Smooth muscle cell (in vitro differentiated cells): ENCODE results near the gene MACROD1. TPM values are rescaled to one million over a fixed set of nuclear protein-coding genes. Genes with fewer than 3 reads are reported as not detected.
"Not testable (repeated sequence)": the region's sequence is repeated elsewhere in the genome, so short reads cannot be mapped to it uniquely, and the experiment has no call there.

Experiments used
- DNase-seq: peaks from one replicate; lab custom pipeline; 2025; ENCODE audit not compliant: unreplicated experiment; lab: John Stamatoyannopoulos, UW
- H2AFZ ChIP-seq: fragments of 200-600 bp; sonication (generic); 2 replicates; pipeline ENCODE4 v1.6.0; 2016; ENCODE audit warnings: antibody characterized with exemption, low read depth, mild to moderate bottlenecking
- H3F3A ChIP-seq: fragments of 200-600 bp; sonication (generic); 2 replicates; pipeline ENCODE4 v1.6.0; 2017; ENCODE audit warnings: antibody characterized with exemption, low read depth
- H3K27ac ChIP-seq: fragments of 200-600 bp; sonication (generic); 2 replicates; pipeline ENCODE4 v1.5.1; 2016; ENCODE audit warnings: low read depth, mild to moderate bottlenecking
- H3K27me3 ChIP-seq: fragments of 200-600 bp; sonication (generic); 2 replicates; pipeline ENCODE4 v1.6.1; 2016; ENCODE audit warnings: low read depth, mild to moderate bottlenecking
- H3K36me3 ChIP-seq: fragments of 200-600 bp; sonication (generic); 2 replicates; pipeline ENCODE4 v1.5.1; 2016; ENCODE audit warnings: low read depth
- H3K4me1 ChIP-seq: fragments of 200-600 bp; sonication (generic); 2 replicates; pipeline ENCODE4 v1.5.1; 2016; ENCODE audit warnings: low read depth
- H3K4me2 ChIP-seq: fragments of 200-600 bp; sonication (generic); 2 replicates; pipeline ENCODE4 v1.6.0; 2016; ENCODE audit warnings: mild to moderate bottlenecking
- H3K4me3 ChIP-seq: fragments of 200-600 bp; sonication (generic); 2 replicates; pipeline ENCODE4 v1.5.1; 2016; ENCODE audit warnings: mild to moderate bottlenecking
- H3K79me2 ChIP-seq: fragments of 200-600 bp; sonication (generic); 2 replicates; pipeline ENCODE4 v1.6.0; 2016; ENCODE audit warnings: low read depth, mild to moderate bottlenecking
- H3K9ac ChIP-seq: fragments of 200-600 bp; sonication (generic); 2 replicates; pipeline ENCODE4 v1.6.0; 2016; ENCODE audit warnings: low read depth
- H3K9me3 ChIP-seq: fragments of 200-600 bp; sonication (generic); replicated peaks from 2 replicates; pipeline ENCODE4 v1.5.1; 2016; ENCODE audit warnings: low read depth
- H4K20me1 ChIP-seq: fragments of 200-600 bp; sonication (generic); 2 replicates; pipeline ENCODE4 v1.6.0; 2016; ENCODE audit warnings: low read depth
- WGBS: methylation state at CpG from one replicate; pipeline ENCODE4 v1.1.7; 2016; ENCODE audit warnings: low lambda C conversion rate; 5-methylcytosine and 5-hydroxymethylcytosine counted together
- polyA plus RNA-seq: library from polyadenylated mRNA; unstranded; fragments of >200 nt; fragmentation: Nextera tagmentation; extraction: Ambion mirVana; gene quantifications from 2 replicates; pipeline ENCODE4 v1.2.1, GENCODE V29; 2016
- total RNA-seq: library from RNA; depleted of rRNA; stranded (reverse); fragments of >200 nt; gene quantifications from 2 replicates; pipeline ENCODE4 v1.2.3, GENCODE V29; 2014
- TF ChIP-seq, protein P1 (sequence below): fragments of 200-600 bp; sonication (generic); IDR thresholded peaks from 2 replicates; pipeline ENCODE4 v1.5.1; 2017; ENCODE audit warnings: borderline replicate concordance, mild to moderate bottlenecking, antibody characterized with exemption; ENCODE audit not compliant: insufficient read depth, poor library complexity, severe bottlenecking

The MACROD1 gene
- total and polyA plus RNA-seq, 2 experiments from 2014 or later, result 9.2 to 32.6 TPM

- no peaks in the 10 kb centered on the region for H3K9me3 ChIP-seq
- TF ChIP-seq, protein P1, sequence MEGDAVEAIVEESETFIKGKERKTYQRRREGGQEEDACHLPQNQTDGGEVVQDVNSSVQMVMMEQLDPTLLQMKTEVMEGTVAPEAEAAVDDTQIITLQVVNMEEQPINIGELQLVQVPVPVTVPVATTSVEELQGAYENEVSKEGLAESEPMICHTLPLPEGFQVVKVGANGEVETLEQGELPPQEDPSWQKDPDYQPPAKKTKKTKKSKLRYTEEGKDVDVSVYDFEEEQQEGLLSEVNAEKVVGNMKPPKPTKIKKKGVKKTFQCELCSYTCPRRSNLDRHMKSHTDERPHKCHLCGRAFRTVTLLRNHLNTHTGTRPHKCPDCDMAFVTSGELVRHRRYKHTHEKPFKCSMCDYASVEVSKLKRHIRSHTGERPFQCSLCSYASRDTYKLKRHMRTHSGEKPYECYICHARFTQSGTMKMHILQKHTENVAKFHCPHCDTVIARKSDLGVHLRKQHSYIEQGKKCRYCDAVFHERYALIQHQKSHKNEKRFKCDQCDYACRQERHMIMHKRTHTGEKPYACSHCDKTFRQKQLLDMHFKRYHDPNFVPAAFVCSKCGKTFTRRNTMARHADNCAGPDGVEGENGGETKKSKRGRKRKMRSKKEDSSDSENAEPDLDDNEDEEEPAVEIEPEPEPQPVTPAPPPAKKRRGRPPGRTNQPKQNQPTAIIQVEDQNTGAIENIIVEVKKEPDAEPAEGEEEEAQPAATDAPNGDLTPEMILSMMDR, result no peak
- H2AFZ ChIP-seq, result no peak overlapping the region
- no peak overlapping the region for H3K9ac ChIP-seq
- H4K20me1 ChIP-seq, result peaks cover 19% of the 10 kb centered on the region
- 90% methylated on average over 5 of the region's 5 CpGs for WGBS
- peaks cover 13% of the 10 kb centered on the region for H3K4me1 ChIP-seq
- H3K79me2 ChIP-seq, result peaks cover 46% of the 10 kb centered on the region
- no peak overlapping the region for H3K4me3 ChIP-seq
- no peaks in the 10 kb centered on the region for H3K36me3 ChIP-seq
- no peak overlapping the region for H3K4me2 ChIP-seq
- DNase-seq, result no peak
- no peaks in the 10 kb centered on the region for H3F3A ChIP-seq
- no peaks in the 10 kb centered on the region for H3K27me3 ChIP-seq
- H3K27ac ChIP-seq, result no peak overlapping the region
Observed at GRCh38 chr11:63979426-63979825, 186.5 kb downstream of the MACROD1 start.

DNA sequence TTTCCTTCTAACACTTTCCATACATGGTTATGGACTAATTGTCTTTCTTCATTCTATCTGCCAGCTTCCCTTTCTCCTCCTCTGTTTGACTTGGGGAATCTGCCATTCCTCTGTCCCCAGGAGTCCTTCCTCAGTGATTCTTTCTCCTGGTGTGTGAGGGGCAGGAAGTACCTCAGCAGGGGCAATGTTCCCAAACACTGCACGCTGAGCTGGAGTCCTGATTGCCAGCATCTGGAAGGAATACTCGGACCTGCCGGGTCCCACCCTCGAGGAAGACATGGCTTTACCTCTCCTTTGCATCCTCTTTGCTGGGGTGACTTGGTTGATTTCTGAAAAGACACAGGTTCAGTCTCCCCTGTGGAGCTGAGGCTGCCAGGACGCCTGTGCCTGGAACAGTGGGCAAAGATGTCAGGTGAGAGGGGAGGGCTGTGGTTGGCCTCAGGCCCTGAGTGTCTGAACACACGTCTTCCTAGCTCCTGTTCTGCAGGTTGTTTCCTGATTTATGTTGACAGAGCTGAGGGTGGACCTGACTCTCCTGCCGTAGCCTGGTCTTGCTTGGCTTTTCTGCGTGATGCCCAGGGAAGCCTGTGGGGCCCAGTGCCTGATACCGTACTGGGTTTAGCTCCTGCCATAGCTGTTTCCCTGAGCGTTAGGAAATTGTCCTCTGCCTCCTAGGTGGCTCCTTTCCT, 187.2 kb downstream of the MACROD1 start:
- TF ChIP-seq, protein P1, result no peak
- 77% methylated on average over 10 of the region's 10 CpGs for WGBS

DNA sequence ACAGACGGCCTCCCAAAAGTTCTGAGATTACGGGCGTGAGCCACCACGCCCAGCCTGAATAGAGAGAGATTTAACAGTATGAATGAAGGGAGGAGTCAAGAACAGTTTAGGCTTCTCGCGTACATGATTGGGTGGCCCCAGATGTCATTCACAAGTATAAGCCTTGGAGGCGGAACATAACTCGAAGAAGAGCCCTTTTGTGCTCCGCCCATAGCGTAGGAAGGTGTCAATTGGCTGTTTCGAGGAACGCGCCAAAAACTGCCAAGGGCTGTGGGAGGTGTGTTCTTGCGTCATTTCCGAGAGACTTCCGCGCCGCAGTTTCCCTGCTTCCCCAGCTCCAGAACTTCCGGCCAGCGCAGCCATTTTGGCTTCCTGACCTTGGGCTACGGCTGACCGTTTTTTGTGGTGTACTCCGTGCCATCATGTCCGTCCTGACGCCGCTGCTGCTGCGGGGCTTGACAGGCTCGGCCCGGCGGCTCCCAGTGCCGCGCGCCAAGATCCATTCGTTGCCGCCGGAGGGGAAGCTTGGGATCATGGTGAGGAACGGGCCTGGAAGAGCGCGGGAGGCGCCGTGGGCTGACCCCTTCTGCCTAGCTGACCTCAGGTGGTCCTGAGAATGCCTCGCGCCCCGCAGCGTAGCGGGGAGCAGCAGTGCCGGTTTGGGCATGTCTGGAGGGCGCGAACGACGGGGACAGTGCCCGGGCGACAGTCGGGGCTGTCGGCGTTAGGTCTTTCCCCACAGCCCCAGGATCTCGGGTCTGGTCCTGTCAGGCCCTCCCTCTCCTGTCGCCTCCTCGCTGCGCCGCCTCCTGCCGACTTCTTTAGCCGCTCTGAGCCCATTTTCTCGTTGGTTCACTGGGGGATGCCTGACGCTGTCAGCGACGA, 191.4 kb downstream of the MACROD1 start, which contains the start of gene COX8A:
TSS of gene COX8A (plus strand) at position 362 of the 885 bp plus-strand sequence. CDS start at position 423, 61 bp downstream.
- TF ChIP-seq, protein P1, result no peak
- Histone ChIP-seq H3K9me3 (no peaks in the 10 kb centered on the region), H3K4me3 (peak within 1 kb of the TSS; percentile 91), H2AFZ (peak within 1 kb of the TSS; percentile 94), H3K27ac (peak within 1 kb of the TSS; percentile 94), H4K20me1 (peaks cover 19% of the 10 kb centered on the region), H3K36me3 (no peaks in the 10 kb centered on the region), H3K79me2 (peaks cover 35% of the 10 kb centered on the region), H3K4me2 (peak within 1 kb of the TSS; percentile 87), H3F3A (no peaks in the 10 kb centered on the region), H3K4me1 (peaks cover 13% of the 10 kb centered on the region), H3K9ac (peak within 1 kb of the TSS; percentile 95), H3K27me3 (no peaks in the 10 kb centered on the region)
- WGBS, result 1% methylated on average over 67 of the region's 67 CpGs
- DNase-seq, result peak; percentile 74

More for the DNA sequence above, 187.2 kb downstream of the MACROD1 start:
- Histone ChIP-seq H2AFZ (no peak overlapping the region), H3K9ac (no peak overlapping the region), H3K27me3 (no peaks in the 10 kb centered on the region), H3K4me3 (no peak overlapping the region), H3K36me3 (no peaks in the 10 kb centered on the region), H3K27ac (no peak overlapping the region), H3K4me2 (no peak overlapping the region), H3K9me3 (no peaks in the 10 kb centered on the region), H3K4me1 (peaks cover 13% of the 10 kb centered on the region), H4K20me1 (peaks cover 19% of the 10 kb centered on the region), H3F3A (no peaks in the 10 kb centered on the region), H3K79me2 (peaks cover 46% of the 10 kb centered on the region)
- DNase-seq, result no peak

DNA sequence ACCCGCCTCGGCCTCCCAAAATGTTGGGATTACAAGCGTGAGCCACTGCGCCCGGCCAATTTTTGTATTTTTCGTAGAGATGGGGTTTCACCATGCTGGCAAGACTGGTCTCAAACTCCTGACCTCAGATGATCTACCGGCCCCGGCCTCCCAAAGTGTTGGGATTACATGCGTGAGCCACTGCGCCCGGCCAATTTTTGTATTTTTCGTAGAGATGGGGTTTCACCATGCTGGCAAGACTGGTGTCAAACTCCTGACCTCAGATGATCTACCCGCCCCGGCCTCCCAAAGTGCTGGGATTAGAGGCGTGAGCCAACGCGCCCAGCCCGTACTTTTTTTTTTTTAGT, 192.0 kb downstream of the MACROD1 start:
- not testable (repeated sequence) for H3K36me3 ChIP-seq, H3K27ac ChIP-seq, DNase-seq, H3K9ac ChIP-seq, H3F3A ChIP-seq, H3K9me3 ChIP-seq, H3K27me3 ChIP-seq, H2AFZ ChIP-seq
- Histone ChIP-seq H3K4me3 (peak overlapping the region; percentile 47), H3K4me2 (peak overlapping the region; percentile 82), H4K20me1 (peaks cover 19% of the 10 kb centered on the region), H3K4me1 (peaks cover 13% of the 10 kb centered on the region), H3K79me2 (peaks cover 35% of the 10 kb centered on the region)
- 71% methylated on average over 18 of the region's 18 CpGs for WGBS
